ENCODE data around the gene TAS1R1. TPM values are rescaled to one million over a fixed set of nuclear protein-coding genes. Genes with fewer than 3 reads are reported as not detected.

The TAS1R1 gene
- total and polyA plus RNA-seq, 2 experiments from 2014 or later: 0.19 TPM; not detected in 1

GRCh38 chr1:6627841-6628545 is 72.9 kb downstream of the TAS1R1 start (continued):
- no peak for TF ChIP-seq REST (IDR thresholded peaks at IDR 0.05; ENCODE audit: unreplicated experiment)
- no peak for TF ChIP-seq EZH2phosphoT487 (IDR thresholded peaks at IDR 0.05; ENCODE audit: unreplicated experiment)

GRCh38 chr1:6628971-6629479 is 73.9 kb downstream of the TAS1R1 start:
- H4K20me1 ChIP-seq (replicated peaks; ENCODE audit: insufficient read depth): peaks cover 13% of the 10 kb centered on the region
- Mint-ChIP-seq H3K4me3 (no peak overlapping the region), H3K27ac (no peak overlapping the region), H3K27me3 (ENCODE audit: insufficient read depth, low read depth, poor library complexity) (peaks cover 10% of the 10 kb centered on the region), H3K9me3 (no peaks in the 10 kb centered on the region), H3K36me3 (ENCODE audit: low read depth) (peaks cover 31% of the 10 kb centered on the region), H3K4me1 (peaks cover 7% of the 10 kb centered on the region)
- peaks cover 6% of the 10 kb centered on the region; the same call in 1 of the 2 replicates for H3K36me3 ChIP-seq (ENCODE audit: insufficient read depth)
- H3K4me1 ChIP-seq (ENCODE audit: insufficient read depth): peaks cover 5% of the 10 kb centered on the region; the same call in 1 of the 2 replicates
- no peaks in the 10 kb centered on the region for H3K9me2 ChIP-seq (ENCODE audit: insufficient read depth)
- no peak overlapping the region for H3K27ac ChIP-seq (ENCODE audit: low read depth)
- H2AFZ ChIP-seq: no peak overlapping the region
- H3K79me2 ChIP-seq (replicated peaks; ENCODE audit: insufficient read depth): peaks cover 19% of the 10 kb centered on the region
- DNase-seq (ENCODE audit: low spot score) (no peak), ATAC-seq (no peak)
- H3K4me2 ChIP-seq: no peak overlapping the region
- H3F3A ChIP-seq (replicated peaks; ENCODE audit: low read depth): peaks cover 13% of the 10 kb centered on the region; the same call in 1 of the 2 replicates
- H3K27me3 ChIP-seq (ENCODE audit: insufficient read depth): no peaks in the 10 kb centered on the region
- no peak overlapping the region for H3K4me3 ChIP-seq
- no peak for TF ChIP-seq STAT1 (IDR thresholded peaks at IDR 0.05; ENCODE audit: unreplicated experiment)
- no peak for TF ChIP-seq JUNB (IDR thresholded peaks at IDR 0.05; ENCODE audit: unreplicated experiment)
- TF ChIP-seq EZH2phosphoT487 (IDR thresholded peaks at IDR 0.05; ENCODE audit: unreplicated experiment): no peak
- TF ChIP-seq ZNF331 (CRISPR knock-in tag; IDR thresholded peaks at IDR 0.05; ENCODE audit: low read depth): no peak
- no peak for TF ChIP-seq POLR2AphosphoS5 (IDR thresholded peaks at IDR 0.05; ENCODE audit: low read depth)
- TF ChIP-seq ZNF462 (CRISPR knock-in tag; IDR thresholded peaks at IDR 0.05): no peak
- no peak for TF ChIP-seq EZH2 (IDR thresholded peaks at IDR 0.05; ENCODE audit: low read depth, unreplicated experiment)
- no peak for TF ChIP-seq ETS1 (IDR thresholded peaks at IDR 0.05)
- no peak for TF ChIP-seq CREB1 (CRISPR knock-in tag; IDR thresholded peaks at IDR 0.05; ENCODE audit: low read depth)
